IPS DF 6.9 (cell line): Measurements from ENCODE around the gene CKAP2L.
"Not testable (repeated sequence)": the region's sequence is repeated elsewhere in the genome, so short reads cannot be mapped to it uniquely, and the experiment has no call there.

Experiments used
- DNase-seq: peaks from one replicate; pipeline ENCODE4 v3.0.0-alpha.2; 2013; ENCODE audit warnings: low read depth, low spot score
- H3K27ac ChIP-seq: one replicate; pipeline ENCODE4 v1.5.1; 2013; ENCODE audit warnings: low read length, control low read depth
- H3K27me3 ChIP-seq: 2 replicates; pipeline ENCODE4 v1.6.1; 2013; ENCODE audit warnings: mild to moderate bottlenecking, low read length; ENCODE audit not compliant: control insufficient read depth, insufficient read depth
- H3K36me3 ChIP-seq: 2 replicates; pipeline ENCODE4 v1.6.1; 2013; ENCODE audit warnings: low read length; ENCODE audit not compliant: control insufficient read depth, insufficient read depth
- H3K4me1 ChIP-seq: 2 replicates; pipeline ENCODE4 v1.6.1; 2013; ENCODE audit warnings: low read length; ENCODE audit not compliant: control insufficient read depth, insufficient read depth
- H3K4me3 ChIP-seq: 2 replicates; pipeline ENCODE4 v1.5.1; 2013; ENCODE audit warnings: mild to moderate bottlenecking, low read length
- H3K9me3 ChIP-seq: 2 replicates; pipeline ENCODE4 v1.6.1; 2013; ENCODE audit warnings: low read length, inconsistent platforms; ENCODE audit not compliant: control insufficient read depth, insufficient read depth
- WGBS: extraction: QIAGEN DNeasy Blood & Tissue Kit; methylation state at CpG from one replicate; pipeline ENCODE4 v1.1.7; 2013; ENCODE audit warnings: mixed read lengths, missing lambda C conversion rate; ENCODE audit not compliant: insufficient read length, insufficient coverage; 5-methylcytosine and 5-hydroxymethylcytosine counted together

Gene CKAP2L

DNA sequence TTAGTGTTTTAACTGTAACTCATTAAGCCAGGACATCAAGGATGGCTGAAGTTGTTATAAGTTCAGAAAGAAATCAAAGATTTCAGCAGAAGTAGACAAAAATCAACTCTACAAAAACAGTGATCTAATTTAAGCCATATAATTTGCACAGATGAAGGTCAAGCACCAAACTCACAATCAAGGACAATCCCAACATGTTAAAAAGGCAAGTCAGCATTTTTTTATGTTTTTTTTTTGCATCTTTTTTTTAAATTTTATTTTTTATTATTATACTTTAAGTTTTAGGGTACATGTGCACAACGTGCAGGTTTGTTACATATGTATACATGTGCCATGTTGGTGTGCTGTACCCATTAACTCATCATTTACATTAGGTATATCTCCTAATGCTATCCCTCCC lies 48.3 kb downstream of the CKAP2L start:
- WGBS: no CpG with 5 or more reads among the region's 1 CpG
- H3K9me3 ChIP-seq, H3K4me3 ChIP-seq, H3K27me3 ChIP-seq, DNase-seq, H3K36me3 ChIP-seq, H3K4me1 ChIP-seq, H3K27ac ChIP-seq: not testable (repeated sequence)

DNA sequence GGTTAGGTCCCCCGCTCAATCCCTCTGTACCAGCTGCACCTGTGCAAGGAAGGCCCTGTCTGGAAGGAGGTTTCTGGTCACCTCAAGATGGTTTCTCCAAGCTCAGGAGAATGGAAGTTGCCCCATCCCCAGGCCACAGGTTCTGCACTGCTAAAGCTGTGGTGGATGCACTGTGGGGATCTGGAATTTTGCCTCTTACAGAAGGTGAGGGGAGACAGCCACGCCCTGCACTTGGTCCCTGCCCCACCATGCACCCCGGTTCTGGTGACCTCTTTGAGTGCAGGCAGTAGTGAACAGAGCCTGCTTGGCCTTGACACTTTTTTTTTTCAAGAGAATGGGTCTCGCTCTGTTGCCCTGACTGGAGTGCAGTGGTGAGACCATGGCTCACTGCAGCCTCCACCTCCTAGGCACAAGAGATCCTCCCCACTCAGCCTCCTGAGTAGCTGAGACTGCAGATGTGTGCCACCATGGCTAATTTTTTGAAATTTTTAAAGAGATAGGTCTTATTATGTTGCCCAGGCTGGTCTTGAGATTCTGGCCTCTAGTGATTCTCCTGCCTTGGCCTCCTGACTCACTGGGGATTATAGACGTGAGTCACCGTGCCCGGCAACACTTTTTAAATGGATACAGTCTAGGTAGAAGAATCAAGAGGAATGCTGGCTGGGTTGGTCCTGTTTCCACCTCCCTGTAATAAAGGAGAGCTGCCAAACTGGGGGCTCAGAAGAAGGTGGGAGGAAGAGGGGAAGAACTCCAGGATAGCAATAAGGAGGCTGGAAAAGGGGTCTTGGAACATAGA lies 49.4 kb downstream of the CKAP2L start:
- no peak overlapping the region for H3K4me3 ChIP-seq
- H3K4me1 ChIP-seq: no peaks in the 10 kb centered on the region
- no peak overlapping the region for H3K27ac ChIP-seq
- DNase-seq: no peak
- H3K9me3 ChIP-seq: no peaks in the 10 kb centered on the region
- H3K27me3 ChIP-seq: no peaks in the 10 kb centered on the region
- H3K36me3 ChIP-seq: no peaks in the 10 kb centered on the region
- no CpG with 5 or more reads among the region's 7 CpGs for WGBS

DNA sequence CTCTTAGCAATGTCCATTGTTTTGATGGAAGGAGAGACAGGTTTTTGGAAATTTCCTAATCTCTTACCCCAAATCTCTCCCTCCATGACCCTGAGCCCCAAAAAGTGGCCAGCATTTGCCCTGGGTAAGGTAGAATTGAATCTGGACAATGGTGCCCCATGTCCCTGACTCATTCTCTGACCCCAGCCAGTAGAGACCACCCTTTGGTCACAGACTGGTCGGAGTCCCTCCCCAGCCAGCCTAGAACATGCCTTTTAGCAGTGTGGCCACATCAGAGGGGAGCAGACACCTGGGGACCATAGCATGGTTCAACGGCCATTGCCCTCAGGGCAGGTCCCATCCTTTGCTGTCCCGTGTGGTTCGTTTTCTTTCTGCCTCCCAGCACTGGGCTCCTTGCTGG lies 50.1 kb downstream of the CKAP2L start:
- no peak overlapping the region for H3K4me3 ChIP-seq
- WGBS: no CpG with 5 or more reads among the region's 4 CpGs
- H3K4me1 ChIP-seq: no peaks in the 10 kb centered on the region
- no peaks in the 10 kb centered on the region for H3K36me3 ChIP-seq
- no peaks in the 10 kb centered on the region for H3K9me3 ChIP-seq
- H3K27me3 ChIP-seq: no peaks in the 10 kb centered on the region
- H3K27ac ChIP-seq: no peak overlapping the region
- DNase-seq: no peak

DNA sequence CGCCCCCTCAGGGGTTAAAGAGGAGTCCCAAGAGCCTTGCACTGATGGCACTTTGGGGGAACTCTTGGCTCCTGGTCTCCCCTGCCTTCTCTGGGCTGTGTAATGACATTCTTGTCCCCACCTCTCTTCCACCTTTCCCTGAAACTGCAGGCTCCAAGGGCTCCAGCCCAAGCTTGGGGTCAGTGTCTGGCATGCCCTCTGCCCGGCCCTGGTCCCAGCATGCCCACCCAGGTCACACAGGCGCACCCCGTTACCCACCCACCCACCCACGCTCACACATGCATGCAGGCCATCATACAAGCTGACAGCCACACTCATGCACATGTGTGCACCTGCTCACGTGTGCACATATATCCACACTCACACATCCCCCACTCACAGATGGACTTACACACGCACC lies 50.5 kb downstream of the CKAP2L start:
- no peaks in the 10 kb centered on the region for H3K36me3 ChIP-seq
- H3K4me3 ChIP-seq: no peak overlapping the region
- no peaks in the 10 kb centered on the region for H3K9me3 ChIP-seq
- no peaks in the 10 kb centered on the region for H3K4me1 ChIP-seq
- no peak overlapping the region for H3K27ac ChIP-seq
- H3K27me3 ChIP-seq: no peaks in the 10 kb centered on the region
- no peak for DNase-seq
- no CpG with 5 or more reads among the region's 7 CpGs for WGBS

DNA sequence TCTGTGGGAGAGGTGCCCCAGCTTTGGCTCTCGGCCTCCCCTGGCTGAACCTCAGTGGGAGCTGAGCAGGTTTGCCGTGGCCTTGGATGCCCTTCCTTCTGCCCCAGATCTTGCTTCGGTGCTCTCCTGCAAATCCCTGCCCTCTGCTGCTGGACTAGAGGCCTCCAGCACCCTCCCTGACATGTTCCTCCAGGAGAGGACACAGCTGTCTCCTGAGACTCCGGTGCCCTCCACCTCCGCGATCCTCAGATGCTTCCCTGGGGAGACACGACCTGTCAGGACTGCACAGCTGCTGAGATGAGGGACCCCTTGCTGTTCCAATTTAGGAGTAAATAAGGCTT lies 50.9 kb downstream of the CKAP2L start:
- Histone ChIP-seq H3K36me3 (no peaks in the 10 kb centered on the region), H3K27me3 (no peaks in the 10 kb centered on the region), H3K4me1 (no peaks in the 10 kb centered on the region), H3K4me3 (no peak overlapping the region), H3K9me3 (no peaks in the 10 kb centered on the region), H3K27ac (no peak overlapping the region)
- no peak for DNase-seq
- no CpG with 5 or more reads among the region's 7 CpGs for WGBS

DNA sequence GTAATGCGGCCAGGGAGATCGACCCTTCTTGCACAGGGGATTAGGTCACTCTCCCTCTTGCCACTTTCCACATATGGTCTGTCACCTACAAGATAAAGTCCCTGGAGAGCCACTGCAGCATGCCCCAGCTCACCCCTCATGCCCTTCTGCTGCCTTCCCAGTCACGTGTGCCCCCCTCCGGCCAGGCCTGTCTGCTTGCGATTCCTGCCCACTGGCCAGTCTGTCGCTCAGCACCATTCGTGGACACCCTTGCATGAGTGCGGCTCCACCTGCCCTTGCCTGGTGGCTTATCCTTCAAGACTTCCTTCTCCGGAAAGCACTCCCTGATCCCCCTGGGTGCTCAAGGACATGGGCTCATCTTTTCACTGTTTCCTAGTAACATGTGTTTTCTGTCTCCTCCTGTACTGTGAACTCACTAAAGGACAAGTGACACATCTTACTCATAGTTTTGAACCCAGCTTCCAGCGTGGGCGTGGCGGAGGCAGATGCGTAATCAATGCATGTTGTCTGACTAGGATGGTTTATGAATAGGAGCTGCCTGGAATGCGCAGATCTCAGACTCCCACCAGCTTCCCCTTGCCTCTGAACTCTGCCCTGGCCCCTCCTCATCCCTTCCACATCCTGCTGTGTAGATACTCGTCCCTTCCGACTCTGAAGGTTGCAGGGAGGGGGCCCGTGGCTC lies 51.4 kb downstream of the CKAP2L start:
- Histone ChIP-seq H3K4me1 (no peaks in the 10 kb centered on the region), H3K9me3 (no peaks in the 10 kb centered on the region), H3K27me3 (no peaks in the 10 kb centered on the region), H3K27ac (no peak overlapping the region), H3K36me3 (no peaks in the 10 kb centered on the region), H3K4me3 (no peak overlapping the region; the same call in 1 of the 2 replicates)
- no CpG with 5 or more reads among the region's 17 CpGs for WGBS
- DNase-seq: no peak

DNA sequence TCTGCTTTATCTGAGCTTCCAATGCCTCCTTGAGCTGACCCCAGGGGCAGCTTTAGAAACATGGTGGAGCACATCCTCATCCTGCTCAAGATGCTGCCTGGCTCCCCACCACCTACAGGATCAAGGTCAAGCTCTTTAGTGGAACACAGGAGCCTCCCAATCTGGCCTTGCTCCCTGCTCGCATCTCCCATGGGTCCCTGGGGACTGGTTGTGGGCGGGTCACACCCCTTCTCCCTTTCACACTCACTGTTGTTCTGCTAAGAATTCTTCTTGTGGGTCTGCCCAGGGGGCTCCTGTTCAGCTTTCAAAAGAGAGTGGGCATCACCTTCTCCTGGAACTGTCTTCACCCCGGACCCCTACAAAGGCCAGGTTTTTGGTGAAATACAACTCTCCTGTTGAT lies 51.9 kb downstream of the CKAP2L start:
- no peak overlapping the region for H3K4me3 ChIP-seq
- no CpG with 5 or more reads among the region's 3 CpGs for WGBS
- no peaks in the 10 kb centered on the region for H3K9me3 ChIP-seq
- H3K36me3 ChIP-seq: no peaks in the 10 kb centered on the region
- no peaks in the 10 kb centered on the region for H3K27me3 ChIP-seq
- no peaks in the 10 kb centered on the region for H3K4me1 ChIP-seq
- no peak overlapping the region for H3K27ac ChIP-seq
- DNase-seq: no peak

DNA sequence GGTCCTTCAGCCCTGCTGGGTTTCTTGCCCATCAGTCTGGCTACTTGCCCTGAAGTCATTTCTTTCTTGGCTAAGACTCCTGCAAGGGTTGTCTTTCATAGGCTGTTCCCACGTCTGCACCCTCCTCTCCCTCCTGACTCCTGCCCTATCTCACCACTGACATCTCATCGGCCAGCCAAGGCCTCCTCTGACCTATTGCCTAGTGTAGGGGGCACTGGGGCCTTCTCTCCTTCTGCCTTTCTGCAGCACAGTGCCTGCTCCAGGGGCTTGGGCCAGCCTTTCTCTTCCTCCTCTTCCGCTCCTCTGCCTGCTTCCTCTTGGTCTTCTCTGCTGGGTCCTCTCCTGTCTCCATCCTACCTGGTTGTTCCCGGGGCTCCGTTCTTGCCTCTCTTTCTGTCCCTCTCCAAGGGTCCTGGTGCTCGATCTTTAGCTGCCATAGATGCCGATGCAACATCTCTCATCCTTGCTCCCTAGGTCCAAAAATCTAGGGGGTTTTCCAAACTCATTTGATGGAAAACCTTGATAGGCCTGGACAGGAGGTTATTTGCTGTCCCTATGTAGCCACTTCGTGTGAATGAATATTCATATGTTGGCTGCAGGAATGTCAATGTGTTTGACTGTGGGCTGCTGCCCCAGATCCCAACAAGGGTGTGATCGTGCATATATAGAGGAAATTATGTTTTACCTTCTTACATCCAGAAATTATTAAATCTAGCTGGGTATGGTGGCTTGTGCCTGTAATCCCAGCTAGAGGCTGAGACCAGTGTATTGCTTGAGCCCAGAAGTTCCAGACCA lies 53.3 kb downstream of the CKAP2L start:
- no peak overlapping the region for H3K4me3 ChIP-seq
- H3K27me3 ChIP-seq: no peaks in the 10 kb centered on the region
- no peaks in the 10 kb centered on the region for H3K4me1 ChIP-seq
- no peaks in the 10 kb centered on the region for H3K9me3 ChIP-seq
- no CpG with 5 or more reads among the region's 9 CpGs for WGBS
- no peak overlapping the region for H3K27ac ChIP-seq
- no peaks in the 10 kb centered on the region for H3K36me3 ChIP-seq
- no peak for DNase-seq

DNA sequence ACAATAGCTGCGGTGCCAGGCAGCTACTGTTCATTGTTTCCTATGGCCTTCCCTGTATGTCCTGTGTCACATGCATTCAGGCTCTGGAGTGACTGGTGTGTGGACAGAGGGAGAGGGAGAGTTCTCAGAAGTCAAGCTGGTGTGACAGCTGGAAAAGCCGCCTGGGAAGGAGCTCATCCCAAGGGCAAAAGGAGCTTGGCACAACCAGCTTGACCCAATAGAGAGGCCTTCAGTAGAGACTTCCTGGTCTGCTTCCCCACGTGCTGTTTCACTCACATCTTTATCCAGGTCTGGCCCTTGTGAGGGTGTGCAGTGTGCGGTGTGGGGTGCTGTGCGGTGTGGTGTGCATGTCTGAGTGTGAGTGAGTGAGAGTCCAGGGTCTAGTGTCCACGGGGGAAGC lies 54.7 kb downstream of the CKAP2L start:
- Histone ChIP-seq H3K4me3 (no peak overlapping the region), H3K9me3 (no peaks in the 10 kb centered on the region), H3K27ac (no peak overlapping the region), H3K27me3 (no peaks in the 10 kb centered on the region), H3K4me1 (no peaks in the 10 kb centered on the region), H3K36me3 (no peaks in the 10 kb centered on the region)
- DNase-seq: no peak
- WGBS: no CpG with 5 or more reads among the region's 6 CpGs

DNA sequence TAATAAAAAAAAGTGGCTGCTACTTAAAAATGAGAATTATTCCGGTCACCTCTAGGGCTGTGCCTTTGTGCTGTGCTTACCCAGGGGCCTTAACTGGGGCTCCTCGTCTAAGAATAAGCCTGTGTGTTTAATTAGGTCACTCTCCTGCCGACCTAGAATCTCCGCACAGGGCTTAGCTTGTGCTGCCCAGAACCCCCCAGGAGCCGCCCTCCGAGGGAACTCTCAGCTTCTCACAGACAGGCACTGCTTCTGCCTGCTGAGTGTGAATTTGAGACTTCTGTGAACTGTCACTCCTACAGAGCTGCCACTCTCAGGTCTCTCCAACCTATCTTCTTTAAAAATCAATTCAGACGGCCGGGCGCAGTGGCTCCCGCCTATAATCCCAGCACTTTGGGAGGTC lies 55.4 kb downstream of the CKAP2L start:
- no peak for DNase-seq
- H3K27ac ChIP-seq: no peak overlapping the region
- no peaks in the 10 kb centered on the region for H3K27me3 ChIP-seq
- H3K4me3 ChIP-seq: no peak overlapping the region
- no peaks in the 10 kb centered on the region for H3K9me3 ChIP-seq
- no peaks in the 10 kb centered on the region for H3K36me3 ChIP-seq
- no peaks in the 10 kb centered on the region for H3K4me1 ChIP-seq
- WGBS: no CpG with 5 or more reads among the region's 10 CpGs
